Right atrium auricular region (tissue), 2 donors: ENCODE results near the gene SPNS3. TPM values are rescaled to one million over a fixed set of nuclear protein-coding genes. Genes with fewer than 3 reads are reported as not detected.

Experiments
- DNase-seq: peaks from one replicate; pipeline ENCODE4 v3.0.0-alpha.2; 2019; ENCODE audit warnings: low spot score
- H3K27ac ChIP-seq, 2 donors: fragments of 200-600 bp; sonication (generic); 1 replicate in 1 of 2; 2 replicates in 1 of 2; pipeline ENCODE4 v1.5.1; 2016 to 2019
- H3K27me3 ChIP-seq, 2 donors: fragments of 200-600 bp; sonication (generic); one replicate each; pipeline versions ENCODE4 v1.5.1 to v1.6.0; 2017 to 2019
- H3K36me3 ChIP-seq: fragments of 200-600 bp; sonication (generic); one replicate; pipeline ENCODE4 v1.5.1; 2016
- H3K4me1 ChIP-seq, 2 donors: fragments of 200-600 bp; sonication (generic); one replicate each; pipeline versions ENCODE4 v1.5.1 to v1.6.0; 2017 to 2019
- H3K4me3 ChIP-seq, 2 donors: fragments of 200-600 bp; sonication (generic); 1 replicate in 1 of 2; 2 replicates in 1 of 2; pipeline ENCODE4 v1.5.1; 2017 to 2019; ENCODE audit warnings: mild to moderate bottlenecking in 1 of 2, moderate library complexity in 1 of 2
- H3K9me3 ChIP-seq, 2 donors: fragments of 200-600 bp; sonication (generic); one replicate each; pipeline ENCODE4 v1.5.1; 2019
- CTCF ChIP-seq, 2 donors: fragments of 200-600 bp; sonication (generic); IDR thresholded peaks; one replicate each; pipeline ENCODE4 v1.5.1; 2019; ENCODE audit warnings: antibody characterized with exemption in 2 of 2
- total RNA-seq, 2 donors: library from RNA; depleted of rRNA; stranded (reverse); fragments of >200 nt; gene quantifications; one replicate each; pipeline ENCODE4 v1.1.0, GENCODE V29; 2016

Gene SPNS3
- total RNA-seq, 2 donors from 2014 or later = not detected

GRCh38 chr17:4412933-4413831 lies 20.6 kb upstream of the SPNS3 start:
- TF ChIP-seq CTCF (IDR thresholded peaks at IDR 0.05) = peak; percentile 53 to 94
- H3K27ac ChIP-seq = no peak overlapping the region
- H3K27me3 ChIP-seq = no peaks in the 10 kb centered on the region
- H3K9me3 ChIP-seq = no peaks in the 10 kb centered on the region
- H3K4me1 ChIP-seq = no peaks in the 10 kb centered on the region
- peak; percentile 95 for DNase-seq
- peak overlapping the region in 1 of 2 donors; percentile 0 for H3K4me3 ChIP-seq
- H3K36me3 ChIP-seq = no peaks in the 10 kb centered on the region

- H3K9me3 ChIP-seq = no peaks in the 10 kb centered on the region
- no peak overlapping the region for H3K4me3 ChIP-seq
- H3K4me1 ChIP-seq = peaks cover 0 to 4% of the 10 kb centered on the region in 2 donors
- H3K27ac ChIP-seq = no peak overlapping the region
- no peaks in the 10 kb centered on the region for H3K27me3 ChIP-seq
- DNase-seq = no peak
- H3K36me3 ChIP-seq = no peaks in the 10 kb centered on the region
- TF ChIP-seq CTCF (IDR thresholded peaks at IDR 0.05) = no peak
Measured at GRCh38 chr17:4417129-4417667, 16.5 kb upstream of the SPNS3 start.

- no peak overlapping the region for H3K27ac ChIP-seq
- no peak overlapping the region for H3K4me3 ChIP-seq
- H3K36me3 ChIP-seq = no peaks in the 10 kb centered on the region
- TF ChIP-seq CTCF (IDR thresholded peaks at IDR 0.05) = peak; percentile 52 to 83
- peak; percentile 76 for DNase-seq
- no peaks in the 10 kb centered on the region for H3K9me3 ChIP-seq
- peaks cover 0 to 4% of the 10 kb centered on the region in 2 donors for H3K4me1 ChIP-seq
- no peaks in the 10 kb centered on the region for H3K27me3 ChIP-seq
Measured at GRCh38 chr17:4420692-4421131, 13.0 kb upstream of the SPNS3 start.

- H3K27me3 ChIP-seq = no peaks in the 10 kb centered on the region
- DNase-seq = no peak
Measured at GRCh38 chr17:4422864-4423263, 10.9 kb upstream of the SPNS3 start.

GRCh38 chr17:4425398-4425797 lies 8.3 kb upstream of the SPNS3 start:
- TF ChIP-seq CTCF (IDR thresholded peaks at IDR 0.05) = no peak
- no peak for DNase-seq
- Histone ChIP-seq H3K27ac (no peak overlapping the region), H3K4me1 (peaks cover 0 to 4% of the 10 kb centered on the region in 2 donors), H3K36me3 (no peaks in the 10 kb centered on the region), H3K27me3 (no peaks in the 10 kb centered on the region), H3K9me3 (no peaks in the 10 kb centered on the region), H3K4me3 (no peak overlapping the region)

More at GRCh38 chr17:4422864-4423263, 10.9 kb upstream of the SPNS3 start:
- H3K36me3 ChIP-seq = no peaks in the 10 kb centered on the region
- TF ChIP-seq CTCF (IDR thresholded peaks at IDR 0.05) = no peak
- no peak overlapping the region for H3K4me3 ChIP-seq
- H3K4me1 ChIP-seq = peaks cover 0 to 4% of the 10 kb centered on the region in 2 donors
- H3K27ac ChIP-seq = no peak overlapping the region
- no peaks in the 10 kb centered on the region for H3K9me3 ChIP-seq
